ENCODE measurements around the gene FAM124A. TPM values are rescaled to one million over a fixed set of nuclear protein-coding genes. Genes with fewer than 3 reads are reported as not detected.

The FAM124A gene
- total and polyA plus RNA-seq, 7 experiments from 2014 or later, result 0.12 to 0.85 TPM; not detected in 5

DNA sequence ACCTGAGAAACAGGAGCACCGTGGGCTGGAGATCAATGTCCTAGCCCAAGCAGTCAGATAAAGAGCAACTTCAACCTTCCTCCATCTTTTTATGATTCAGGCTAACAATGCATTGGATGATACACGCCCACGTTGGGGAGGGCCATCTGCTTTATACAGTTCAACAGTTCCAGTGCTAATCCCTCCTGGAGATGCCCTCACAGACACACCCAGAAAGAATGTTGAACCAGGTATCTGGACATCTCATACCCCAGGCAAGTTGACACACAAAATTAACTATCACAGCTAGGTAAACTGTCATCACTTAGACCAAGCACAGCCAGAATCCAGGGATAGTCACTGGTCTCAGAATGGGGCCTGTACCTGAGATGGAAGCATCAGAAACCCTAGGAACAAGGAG is 96.7 kb downstream of the FAM124A start:
- Histone ChIP-seq H3K4me3 (ENCODE audit: low read length) (no peak overlapping the region), H3K36me3 (ENCODE audit: control insufficient read depth in 2 of 3, insufficient read depth in 3 of 3, low read length in 3 of 3) (no peaks in the 10 kb centered on the region), H3K27me3 (ENCODE audit: control insufficient read depth in 2 of 2, insufficient read depth in 2 of 2, low read length in 2 of 2) (no peaks in the 10 kb centered on the region), H3K4me1 (ENCODE audit: control insufficient read depth in 2 of 2, insufficient read depth in 2 of 2, low read length in 2 of 2) (no peaks in the 10 kb centered on the region), H3K27ac (ENCODE audit: low read depth, low read length) (no peak overlapping the region), H3K9me3 (ENCODE audit: control insufficient read depth in 2 of 3, low read length in 3 of 3) (no peaks in the 10 kb centered on the region)
- Mint-ChIP-seq H3K36me3 (no peaks in the 10 kb centered on the region), H3K27ac (peak overlapping the region in 1 of 9 donors; percentile 38), H3K4me3 (no peak overlapping the region), H3K9me3 (no peaks in the 10 kb centered on the region), H3K27me3 (peaks cover 0 to 7% (median 0%) of the 10 kb centered on the region in 5 donors), H3K4me1 (peaks cover 0 to 1% (median 0%) of the 10 kb centered on the region in 7 donors)
- DNase-seq, result no peak
- POLR2A ChIA-PET, result no interaction called here
- CTCF ChIA-PET, result interaction anchor here (0.6 kb wide), 1 partner anchor 566 kb away, joined by 3 read pairs; no protein-coding TSS in a partner anchor
- intact Hi-C loops (cut with micrococcal nuclease), result no loop called here
- no peak for ATAC-seq

DNA sequence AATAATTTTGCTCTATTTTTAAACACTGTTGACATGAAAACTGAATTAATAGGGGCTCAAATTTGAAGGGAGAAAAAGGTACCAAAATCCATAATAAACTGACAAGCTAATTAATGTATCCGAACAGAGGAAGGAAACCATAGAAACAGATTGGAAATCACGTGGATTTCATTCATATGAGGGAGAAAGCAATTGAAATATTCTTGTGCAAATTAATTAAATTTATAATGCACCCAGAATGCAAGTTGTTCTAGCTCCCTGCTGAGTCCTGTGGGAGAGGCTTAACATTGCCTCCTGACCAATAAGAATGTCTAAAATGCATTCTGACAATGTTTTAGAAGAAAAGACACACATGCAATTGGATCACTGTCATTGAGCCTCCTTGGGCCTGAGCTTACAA is 99.6 kb downstream of the FAM124A start:
- H3K27me3 ChIP-seq (ENCODE audit: control insufficient read depth in 2 of 2, insufficient read depth in 2 of 2, low read length in 2 of 2), result no peaks in the 10 kb centered on the region
- no peak overlapping the region for H3K4me3 ChIP-seq (ENCODE audit: low read length)
- Mint-ChIP-seq H3K27ac (no peak overlapping the region), H3K36me3 (no peaks in the 10 kb centered on the region), H3K9me3 (no peaks in the 10 kb centered on the region), H3K4me3 (no peak overlapping the region), H3K27me3 (no peaks in the 10 kb centered on the region), H3K4me1 (no peaks in the 10 kb centered on the region)
- no peaks in the 10 kb centered on the region for H3K9me3 ChIP-seq (ENCODE audit: control insufficient read depth in 2 of 3, low read length in 3 of 3)
- no peaks in the 10 kb centered on the region for H3K36me3 ChIP-seq (ENCODE audit: control insufficient read depth in 2 of 3, insufficient read depth in 3 of 3, low read length in 3 of 3)
- H3K4me1 ChIP-seq (ENCODE audit: control insufficient read depth in 2 of 2, insufficient read depth in 2 of 2, low read length in 2 of 2), result no peaks in the 10 kb centered on the region
- H3K27ac ChIP-seq (ENCODE audit: low read depth, low read length), result no peak overlapping the region
- ATAC-seq (no peak), DNase-seq (no peak)
- intact Hi-C loops (cut with micrococcal nuclease), result no loop called here
- ChIA-PET POLR2A (no interaction called here), CTCF (no interaction called here)

DNA sequence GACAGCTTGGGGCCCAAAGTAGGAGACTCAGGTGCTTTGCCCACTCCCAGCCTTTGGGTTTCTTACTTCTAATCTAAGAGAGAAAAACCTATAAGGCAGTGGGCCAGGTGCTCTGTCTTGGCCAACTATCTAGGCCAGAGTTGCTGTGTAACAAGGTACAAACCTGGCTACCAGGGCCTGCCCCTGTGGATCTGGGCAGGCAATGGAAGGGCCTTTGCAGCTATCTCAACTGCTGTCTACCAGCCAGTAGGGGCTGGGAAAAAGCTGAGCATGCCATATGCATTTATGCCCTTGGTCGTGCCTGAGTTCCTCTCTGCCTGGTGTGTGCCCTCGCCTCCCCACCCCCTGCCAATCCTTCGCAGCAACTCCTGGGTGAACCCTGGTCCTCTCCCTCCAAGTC is 100.6 kb downstream of the FAM124A start:
- Histone ChIP-seq H3K36me3 (ENCODE audit: control insufficient read depth in 2 of 3, insufficient read depth in 3 of 3, low read length in 3 of 3) (no peaks in the 10 kb centered on the region), H3K27me3 (ENCODE audit: control insufficient read depth in 2 of 2, insufficient read depth in 2 of 2, low read length in 2 of 2) (no peaks in the 10 kb centered on the region), H3K27ac (ENCODE audit: low read depth, low read length) (no peak overlapping the region), H3K9me3 (ENCODE audit: control insufficient read depth in 2 of 3, low read length in 3 of 3) (no peaks in the 10 kb centered on the region), H3K4me1 (ENCODE audit: control insufficient read depth in 2 of 2, insufficient read depth in 2 of 2, low read length in 2 of 2) (no peaks in the 10 kb centered on the region), H3K4me3 (ENCODE audit: low read length) (no peak overlapping the region)
- Mint-ChIP-seq H3K27me3 (no peaks in the 10 kb centered on the region), H3K9me3 (no peaks in the 10 kb centered on the region), H3K4me1 (no peaks in the 10 kb centered on the region), H3K36me3 (no peaks in the 10 kb centered on the region), H3K27ac (no peak overlapping the region), H3K4me3 (no peak overlapping the region)
- DNase-seq (no peak), ATAC-seq (no peak)
- CTCF ChIA-PET, result no interaction called here
- POLR2A ChIA-PET, result no interaction called here
- intact Hi-C loops (cut with micrococcal nuclease), result no loop called here

DNA sequence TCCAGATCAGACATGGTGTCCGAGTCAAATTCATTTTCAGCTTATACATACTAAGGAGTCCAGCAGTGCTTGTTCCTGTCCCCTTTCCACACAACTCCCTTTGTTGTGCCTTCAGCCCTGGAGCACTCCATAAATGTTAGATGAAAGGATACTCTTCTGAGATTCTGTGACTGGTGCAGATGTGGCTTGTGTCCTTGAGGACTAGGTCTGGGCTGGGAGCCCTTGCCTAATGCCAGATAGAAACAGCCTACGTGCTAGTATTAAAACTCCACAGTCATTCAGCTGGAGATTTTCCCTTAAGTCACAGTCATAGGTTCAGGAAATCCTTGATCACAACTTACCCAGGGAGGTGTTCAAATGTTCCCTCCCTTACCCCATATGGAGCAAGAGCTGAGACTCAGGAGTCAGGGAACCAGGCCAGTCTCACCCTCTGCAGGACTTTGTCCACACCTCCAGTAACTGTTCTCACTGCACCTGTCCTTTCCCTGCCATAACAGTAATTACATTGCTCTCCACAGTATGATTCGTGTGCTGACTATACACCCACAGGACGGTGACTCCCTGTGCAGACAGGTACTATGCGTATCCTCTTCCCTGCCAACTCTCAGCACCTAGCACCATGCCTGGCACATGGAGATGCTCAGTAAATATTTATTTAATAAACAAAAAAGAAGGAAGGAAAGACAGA is 101.8 kb downstream of the FAM124A start:
- H3K4me1 ChIP-seq (ENCODE audit: control insufficient read depth in 2 of 2, insufficient read depth in 2 of 2, low read length in 2 of 2), result no peaks in the 10 kb centered on the region
- Mint-ChIP-seq H3K4me1 (no peaks in the 10 kb centered on the region), H3K36me3 (no peaks in the 10 kb centered on the region), H3K9me3 (no peaks in the 10 kb centered on the region), H3K4me3 (no peak overlapping the region), H3K27me3 (no peaks in the 10 kb centered on the region), H3K27ac (no peak overlapping the region)
- CTCF ChIA-PET, result no interaction called here
- H3K4me3 ChIP-seq (ENCODE audit: low read length), result no peak overlapping the region
- H3K27ac ChIP-seq (ENCODE audit: low read depth, low read length), result no peak overlapping the region
- ATAC-seq, result no peak
- intact Hi-C loops (cut with micrococcal nuclease), result no loop called here
- no peaks in the 10 kb centered on the region for H3K9me3 ChIP-seq (ENCODE audit: control insufficient read depth in 2 of 3, low read length in 3 of 3)
- DNase-seq, result no peak
- H3K27me3 ChIP-seq (ENCODE audit: control insufficient read depth in 2 of 2, insufficient read depth in 2 of 2, low read length in 2 of 2), result no peaks in the 10 kb centered on the region
- no peaks in the 10 kb centered on the region for H3K36me3 ChIP-seq (ENCODE audit: control insufficient read depth in 2 of 3, insufficient read depth in 3 of 3, low read length in 3 of 3)
- POLR2A ChIA-PET, result no interaction called here

DNA sequence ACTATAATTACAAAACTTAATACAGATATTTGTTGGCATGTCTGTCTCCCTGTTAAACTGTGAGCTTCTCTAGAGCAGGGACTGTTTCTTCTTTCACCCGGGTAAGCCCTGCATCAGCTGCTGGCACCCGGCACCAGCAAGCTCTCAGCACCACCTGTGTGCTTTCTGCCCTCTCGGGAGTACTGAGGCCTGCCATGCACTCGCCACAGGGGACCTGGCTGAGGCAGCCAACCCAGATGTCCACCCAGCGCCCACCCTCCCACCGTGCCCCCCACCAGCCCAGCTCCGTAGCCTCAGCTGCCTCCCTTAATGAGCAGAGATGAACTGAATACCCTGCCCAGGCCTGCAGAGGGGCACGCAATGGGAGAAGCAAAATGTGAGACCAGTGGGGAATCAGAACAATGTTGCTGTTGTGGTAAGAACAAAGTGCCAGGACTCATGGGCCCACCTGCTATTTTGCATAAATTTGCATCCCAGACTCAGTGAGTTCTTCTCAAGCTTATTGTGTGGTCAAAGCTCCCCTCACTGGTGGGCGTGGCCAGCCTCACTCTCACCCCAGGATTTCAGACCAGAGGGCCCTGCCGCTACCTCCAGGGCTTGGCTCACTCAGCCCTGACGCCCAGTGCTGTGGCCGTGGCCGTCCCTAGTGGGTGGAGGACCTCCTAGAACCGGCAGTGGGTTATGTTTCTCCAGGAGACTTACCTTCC is 102.7 kb downstream of the FAM124A start:
- Histone ChIP-seq H3K4me3 (ENCODE audit: low read length) (no peak overlapping the region), H3K9me3 (ENCODE audit: control insufficient read depth in 2 of 3, low read length in 3 of 3) (no peaks in the 10 kb centered on the region), H3K36me3 (ENCODE audit: control insufficient read depth in 2 of 3, insufficient read depth in 3 of 3, low read length in 3 of 3) (no peaks in the 10 kb centered on the region), H3K4me1 (ENCODE audit: control insufficient read depth in 2 of 2, insufficient read depth in 2 of 2, low read length in 2 of 2) (no peaks in the 10 kb centered on the region), H3K27me3 (ENCODE audit: control insufficient read depth in 2 of 2, insufficient read depth in 2 of 2, low read length in 2 of 2) (no peaks in the 10 kb centered on the region), H3K27ac (ENCODE audit: low read depth, low read length) (no peak overlapping the region)
- H3K9me3 Mint-ChIP-seq, result no peaks in the 10 kb centered on the region
- no peaks in the 10 kb centered on the region for H3K4me1 Mint-ChIP-seq
- no peak overlapping the region for H3K27ac Mint-ChIP-seq
- H3K27me3 Mint-ChIP-seq, result no peaks in the 10 kb centered on the region
- ChIA-PET CTCF (no interaction called here), POLR2A (no interaction called here)
- intact Hi-C loops (cut with micrococcal nuclease), result no loop called here
- no peak for DNase-seq
- no peak for ATAC-seq
- no peak overlapping the region for H3K4me3 Mint-ChIP-seq
- H3K36me3 Mint-ChIP-seq, result no peaks in the 10 kb centered on the region

DNA sequence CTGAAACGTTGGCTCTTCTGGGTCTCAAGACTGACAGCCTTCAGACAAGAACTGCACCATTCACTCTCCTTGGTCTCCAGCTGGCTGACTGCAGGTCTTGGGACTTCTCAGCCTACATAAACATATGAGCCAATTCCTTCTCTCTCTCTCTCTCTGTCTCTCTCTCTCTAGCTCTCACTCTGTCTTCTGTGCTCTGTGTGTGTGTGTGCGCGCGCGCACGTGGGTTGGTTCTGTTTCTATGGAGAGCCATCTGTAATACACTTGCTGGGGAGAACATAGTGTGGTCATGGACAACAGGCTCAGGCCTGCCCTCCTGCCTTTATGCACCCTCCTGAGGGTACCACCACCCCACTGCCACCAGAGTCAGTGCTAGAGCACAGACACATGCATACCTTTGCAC is 103.6 kb downstream of the FAM124A start:
- H3K27me3 Mint-ChIP-seq, result no peaks in the 10 kb centered on the region
- no peak overlapping the region for H3K4me3 ChIP-seq (ENCODE audit: low read length)
- CTCF ChIA-PET, result no interaction called here
- POLR2A ChIA-PET, result no interaction called here
- no peak for ATAC-seq
- no peaks in the 10 kb centered on the region for H3K36me3 Mint-ChIP-seq
- H3K4me1 ChIP-seq (ENCODE audit: control insufficient read depth in 2 of 2, insufficient read depth in 2 of 2, low read length in 2 of 2), result no peaks in the 10 kb centered on the region
- no peak overlapping the region for H3K4me3 Mint-ChIP-seq
- H3K27ac Mint-ChIP-seq, result no peak overlapping the region
- no peaks in the 10 kb centered on the region for H3K27me3 ChIP-seq (ENCODE audit: control insufficient read depth in 2 of 2, insufficient read depth in 2 of 2, low read length in 2 of 2)
- intact Hi-C loops (cut with micrococcal nuclease), result no loop called here
- peaks cover 2 to 4% (median 4%) of the 10 kb centered on the region in 7 donors for H3K4me1 Mint-ChIP-seq
- DNase-seq, result no peak
- H3K9me3 Mint-ChIP-seq, result no peaks in the 10 kb centered on the region
- H3K36me3 ChIP-seq (ENCODE audit: control insufficient read depth in 2 of 3, insufficient read depth in 3 of 3, low read length in 3 of 3), result no peaks in the 10 kb centered on the region
- no peaks in the 10 kb centered on the region for H3K9me3 ChIP-seq (ENCODE audit: control insufficient read depth in 2 of 3, low read length in 3 of 3)
- no peak overlapping the region for H3K27ac ChIP-seq (ENCODE audit: low read depth, low read length)

DNA sequence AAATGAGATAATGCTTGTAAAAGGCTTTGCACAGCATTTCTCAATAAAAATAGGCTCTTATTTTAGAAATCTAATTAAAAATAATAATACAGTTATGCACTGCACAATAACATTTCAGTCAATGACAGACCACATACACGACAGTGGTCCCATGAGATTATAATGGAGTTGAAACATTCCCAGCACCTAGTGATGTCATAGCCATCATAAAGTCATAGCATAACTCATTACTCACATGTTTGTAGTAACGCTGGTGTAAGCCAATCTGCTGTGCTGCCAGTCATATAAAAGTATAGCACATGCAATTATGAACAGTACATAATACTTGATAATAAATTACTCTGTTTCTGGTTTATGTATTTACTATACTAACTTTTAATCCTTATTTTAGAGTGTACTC is 104.6 kb downstream of the FAM124A start:
- Mint-ChIP-seq H3K27ac (no peak overlapping the region), H3K27me3 (no peaks in the 10 kb centered on the region), H3K4me1 (peaks cover 6 to 12% (median 11%) of the 10 kb centered on the region in 7 donors), H3K4me3 (no peak overlapping the region), H3K36me3 (no peaks in the 10 kb centered on the region), H3K9me3 (no peaks in the 10 kb centered on the region)
- ChIA-PET CTCF (no interaction called here), POLR2A (no interaction called here)
- Histone ChIP-seq H3K36me3 (ENCODE audit: control insufficient read depth in 2 of 3, insufficient read depth in 3 of 3, low read length in 3 of 3) (no peaks in the 10 kb centered on the region), H3K9me3 (ENCODE audit: control insufficient read depth in 2 of 3, low read length in 3 of 3) (no peaks in the 10 kb centered on the region), H3K4me3 (ENCODE audit: low read length) (no peak overlapping the region), H3K4me1 (ENCODE audit: control insufficient read depth in 2 of 2, insufficient read depth in 2 of 2, low read length in 2 of 2) (no peaks in the 10 kb centered on the region), H3K27ac (ENCODE audit: low read depth, low read length) (no peak overlapping the region), H3K27me3 (ENCODE audit: control insufficient read depth in 2 of 2, insufficient read depth in 2 of 2, low read length in 2 of 2) (no peaks in the 10 kb centered on the region)
- intact Hi-C loops (cut with micrococcal nuclease), result no loop called here
- DNase-seq (no peak), ATAC-seq (no peak)
